ENCODE measurements around the gene EPHB1.

GRCh38 chr3:134949150-134949549 lies 154.1 kb downstream of the EPHB1 start:
- TF ChIP-seq POLR2A (IDR thresholded peaks at IDR 0.05): no peak
- no peak for TF ChIP-seq CTCF (IDR thresholded peaks at IDR 0.05)

Data from uterus (tissue), 2 donors.